ENCODE measurements around the gene ADAM8. TPM values are rescaled to one million over a fixed set of nuclear protein-coding genes. Genes with fewer than 3 reads are reported as not detected.
A peak's percentile ranks its signal among the peaks of the same experiment; 100 is the strongest.

ADAM8 gene
- total and polyA plus RNA-seq, 2 of the 8 experiments (the other 6 are each of a cell fraction or from before 2014, with no cell fraction given): 4.6 TPM

GRCh38 chr10:133245439-133246235 lies 31.0 kb downstream of the ADAM8 start:
- no peak for TF ChIP-seq POU5F1 (IDR thresholded peaks at IDR 0.05; ENCODE audit: low read depth, low read length)
- peak; percentile 50; the same call in 1 of the 2 replicates for TF ChIP-seq KDM1A (IDR thresholded peaks at IDR 0.05; ENCODE audit: borderline replicate concordance, low read length)
- Histone ChIP-seq H3K4me2 (ENCODE audit: insufficient read depth in 1 of 2, low read depth in 2 of 2, low read length in 2 of 2) (no peak overlapping the region), H2BK15ac (ENCODE audit: low read length) (no peak overlapping the region; the same call in 1 of the 2 replicates), H4K20me1 (replicated peaks in 1 of 2; ENCODE audit: control insufficient read depth in 1 of 2, insufficient read depth in 2 of 2, low read length in 2 of 2) (peaks cover 0 to 6% of the 10 kb centered on the region in 2 experiments), H2BK20ac (ENCODE audit: low read length) (peak overlapping the region; percentile 38), H2AFZ (ENCODE audit: low read length) (no peak overlapping the region), H2AK5ac (ENCODE audit: low read depth, low read length) (no peak overlapping the region), H3K4me3 (ENCODE audit: extremely low read depth in 1 of 4, insufficient read depth in 2 of 4, low read depth in 3 of 4, low read length in 4 of 4) (no peak overlapping the region), H3K18ac (ENCODE audit: extremely low read depth, low read length) (peak overlapping the region; percentile 83), H3K79me2 (ENCODE audit: control insufficient read depth in 1 of 2, insufficient read depth in 2 of 2, low read length in 2 of 2) (no peaks in the 10 kb centered on the region), H3K79me1 (ENCODE audit: low read depth, low read length) (0 out of 2 replicates have a peak, but pooled peaks cover 2% of the 10 kb centered on the region), H3K4me1 (replicated peaks in 1 of 4; ENCODE audit: control insufficient read depth in 3 of 4, insufficient read depth in 4 of 4, low read length in 3 of 4) (peaks cover 0 to 15% (median 8%) of the 10 kb centered on the region in 4 experiments; a peak in 5 of 7 replicates), H2BK120ac (replicated peaks; ENCODE audit: low read depth, low read length) (peak overlapping the region; percentile 29), H2BK5ac (ENCODE audit: low read depth, low read length) (peak overlapping the region; percentile 96; the same call in 1 of the 2 replicates), H3K9ac (replicated peaks in 1 of 4; ENCODE audit: extremely low read depth in 1 of 4, low read depth in 3 of 4, low read length in 3 of 4) (no peak overlapping the region), H3K14ac (ENCODE audit: insufficient read length) (no peak overlapping the region), H4K91ac (replicated peaks; ENCODE audit: insufficient read length, low read length) (peak overlapping the region; percentile 84), H4K8ac (ENCODE audit: extremely low read depth, insufficient read depth, low read length) (no peak overlapping the region; the same call in 1 of the 2 replicates), H3K27ac (ENCODE audit: low read depth, low read length) (no peak overlapping the region), H3K27me3 (replicated peaks in 1 of 4; ENCODE audit: control insufficient read depth in 3 of 4, extremely low read depth in 1 of 4, insufficient read depth in 3 of 4, low read length in 3 of 4) (no peaks in the 10 kb centered on the region; a peak in 3 of 7 replicates), H3K4ac (replicated peaks; ENCODE audit: insufficient read length, low read depth, low read length) (peak overlapping the region; percentile 91), H3K23me2 (ENCODE audit: low read depth, low read length) (0 out of 2 replicates have a peak, but pooled peaks cover 1% of the 10 kb centered on the region), H3K56ac (replicated peaks; ENCODE audit: insufficient read length, low read depth, low read length) (no peak overlapping the region), H3K23ac (ENCODE audit: insufficient read length) (no peak overlapping the region), H3K36me3 (ENCODE audit: control insufficient read depth in 2 of 4, insufficient read depth in 4 of 4, low read length in 3 of 4) (no peaks in the 10 kb centered on the region; a peak in 3 of 8 replicates), H4K5ac (ENCODE audit: insufficient read length, low read depth, low read length) (no peak overlapping the region), H3K9me3 (ENCODE audit: insufficient read depth in 2 of 2, low read depth in 1 of 2, low read length in 1 of 2) (no peaks in the 10 kb centered on the region), H2BK12ac (ENCODE audit: low read depth, low read length) (peak overlapping the region; percentile 72; the same call in 1 of the 2 replicates)
- POLR2A ChIA-PET (ENCODE audit: partially characterized antibody): interaction anchor here (1.0 to 2.3 kb wide), 4 partner anchors 7 to 26 kb away, joined by 3 to 5 read pairs (median 4); partner anchors contain the start of gene VENTX
- CTCF ChIA-PET (ENCODE audit: partially characterized antibody): interaction anchor here (0.9 to 3.6 kb wide), 10 partner anchors 12 to 342 kb away, joined by 3 to 24 read pairs (median 7); no protein-coding TSS in a partner anchor
- WGBS, 2 experiments (ENCODE audit: extremely low coverage in 1 of 2, insufficient coverage in 1 of 2, insufficient read length in 1 of 2, insufficient replicate concordance in 2 of 2, low coverage in 1 of 2, low lambda C conversion rate in 2 of 2, missing lambda C conversion rate in 1 of 2): 90% methylated on average over 25 of the region's 33 CpGs; no CpG with 5 or more reads in 1 of the 2 experiments
- FAIRE-seq (no peak), DNase-seq (ENCODE audit: low read depth in 1 of 2, low spot score in 2 of 2) (no peak)
